22Rv1 (cell line): ENCODE data around the gene KRTAP1-1.

ENCODE experiments used
- ZFX ChIP-seq: fragments of 450-650 bp; IDR thresholded peaks from 2 replicates; pipeline ENCODE4 v1.6.1; 2017; ENCODE audit warnings: antibody characterized with exemption, borderline replicate concordance
- TF ChIP-seq, protein P1 (sequence below): fragments of 450-650 bp; IDR thresholded peaks from 2 replicates; pipeline ENCODE4 v1.5.1; 2017; ENCODE audit warnings: mild to moderate bottlenecking

DNA sequence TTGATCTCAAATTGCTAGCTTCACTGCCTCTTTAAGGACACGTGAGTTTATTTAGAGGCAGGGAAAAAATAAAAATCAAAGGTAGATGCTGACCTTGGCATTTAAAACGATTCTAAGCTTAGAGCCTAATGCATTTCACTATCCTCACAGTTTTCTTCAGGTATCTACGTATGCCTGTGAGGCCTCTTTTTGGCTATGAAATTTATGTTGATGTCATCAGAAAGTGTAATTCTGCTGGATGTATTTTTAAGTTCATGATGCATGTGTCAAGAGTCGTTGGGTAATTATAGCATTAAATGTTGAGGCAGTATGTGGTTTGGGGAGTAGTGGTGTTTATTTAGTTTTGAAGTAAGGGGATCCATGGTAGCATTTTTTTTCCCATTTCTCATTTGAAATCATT, 37.3 kb downstream of the KRTAP1-1 start:
- TF ChIP-seq, protein P1, sequence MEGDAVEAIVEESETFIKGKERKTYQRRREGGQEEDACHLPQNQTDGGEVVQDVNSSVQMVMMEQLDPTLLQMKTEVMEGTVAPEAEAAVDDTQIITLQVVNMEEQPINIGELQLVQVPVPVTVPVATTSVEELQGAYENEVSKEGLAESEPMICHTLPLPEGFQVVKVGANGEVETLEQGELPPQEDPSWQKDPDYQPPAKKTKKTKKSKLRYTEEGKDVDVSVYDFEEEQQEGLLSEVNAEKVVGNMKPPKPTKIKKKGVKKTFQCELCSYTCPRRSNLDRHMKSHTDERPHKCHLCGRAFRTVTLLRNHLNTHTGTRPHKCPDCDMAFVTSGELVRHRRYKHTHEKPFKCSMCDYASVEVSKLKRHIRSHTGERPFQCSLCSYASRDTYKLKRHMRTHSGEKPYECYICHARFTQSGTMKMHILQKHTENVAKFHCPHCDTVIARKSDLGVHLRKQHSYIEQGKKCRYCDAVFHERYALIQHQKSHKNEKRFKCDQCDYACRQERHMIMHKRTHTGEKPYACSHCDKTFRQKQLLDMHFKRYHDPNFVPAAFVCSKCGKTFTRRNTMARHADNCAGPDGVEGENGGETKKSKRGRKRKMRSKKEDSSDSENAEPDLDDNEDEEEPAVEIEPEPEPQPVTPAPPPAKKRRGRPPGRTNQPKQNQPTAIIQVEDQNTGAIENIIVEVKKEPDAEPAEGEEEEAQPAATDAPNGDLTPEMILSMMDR: no peak
- TF ChIP-seq ZFX: no peak
